A549 (cell line): ENCODE results near the gene CACNA2D4.

ENCODE experiments used
- MYC ChIP-seq: IDR thresholded peaks from 2 replicates; pipeline ENCODE4 v1.6.1; 2012; ENCODE audit warnings: mild to moderate bottlenecking, inconsistent platforms, low read length, improper control_type of control experiment, borderline replicate concordance
- RAD21 ChIP-seq, 2 experiments: fragments of >200 bp in 1 of 2; sonication (Bioruptor Twin) in 1 of 2; formaldehyde crosslinking in 1 of 2; IDR thresholded peaks in 1 of 2; conservative IDR thresholded peaks in 1 of 2; 2 replicates in 1 of 2; 3 replicates in 1 of 2; pipeline ENCODE4 v1.6.1; 2012 to 2018; ENCODE audit warnings: inconsistent platforms in 1 of 2
- RNF2 ChIP-seq: fragments of 200-600 bp; sonication (generic); IDR thresholded peaks from 2 replicates; pipeline ENCODE4 v1.6.1; 2016; ENCODE audit warnings: low read depth, mild to moderate bottlenecking, antibody characterized with exemption, moderate library complexity, borderline replicate concordance
- ZNF302 ChIP-seq: fragments of 250-450 bp; sonication (Bioruptor Pico); IDR thresholded peaks from 2 replicates; pipeline ENCODE4 v1.9.0; 2021; ENCODE audit warnings: inconsistent platforms, mild to moderate bottlenecking, moderate library complexity
- TF ChIP-seq, protein P1 (sequence below): IDR thresholded peaks from 2 replicates; pipeline ENCODE4 v1.6.1; 2012
- TF ChIP-seq, protein P2 (sequence below): fragments of 250-450 bp; sonication (Bioruptor Pico); IDR thresholded peaks from 2 replicates; pipeline ENCODE4 v1.5.0; 2021; ENCODE audit warnings: mild to moderate bottlenecking, moderate library complexity, borderline replicate concordance
- TF ChIP-seq, protein P3 (sequence below): fragments of 450-650 bp; IDR thresholded peaks from 2 replicates; pipeline ENCODE4 v1.6.1; 2014; ENCODE audit warnings: antibody characterized with exemption
- TF ChIP-seq, protein P4 (sequence below): IDR thresholded peaks from 2 replicates; pipeline ENCODE4 v1.6.1; 2012

DNA sequence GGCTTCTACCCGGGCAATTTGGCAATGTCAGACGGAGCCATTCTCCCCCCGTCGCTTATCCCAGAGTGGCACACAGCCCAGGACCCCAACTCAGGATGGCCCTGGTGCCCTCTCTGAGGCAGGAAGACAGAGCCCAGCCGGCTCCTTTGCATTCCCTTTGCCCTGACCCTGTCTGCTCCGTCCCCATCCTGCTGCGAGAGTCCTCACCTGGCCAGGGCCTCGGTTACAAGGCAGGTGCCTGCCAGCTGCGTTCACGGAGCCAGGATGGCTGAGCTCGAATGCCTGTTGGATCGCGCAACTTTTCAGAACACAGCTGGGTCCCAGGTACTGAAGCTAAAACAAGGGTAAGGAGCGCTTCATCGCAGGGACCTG is 79.5 kb downstream of the CACNA2D4 start:
- TF ChIP-seq, protein P1, sequence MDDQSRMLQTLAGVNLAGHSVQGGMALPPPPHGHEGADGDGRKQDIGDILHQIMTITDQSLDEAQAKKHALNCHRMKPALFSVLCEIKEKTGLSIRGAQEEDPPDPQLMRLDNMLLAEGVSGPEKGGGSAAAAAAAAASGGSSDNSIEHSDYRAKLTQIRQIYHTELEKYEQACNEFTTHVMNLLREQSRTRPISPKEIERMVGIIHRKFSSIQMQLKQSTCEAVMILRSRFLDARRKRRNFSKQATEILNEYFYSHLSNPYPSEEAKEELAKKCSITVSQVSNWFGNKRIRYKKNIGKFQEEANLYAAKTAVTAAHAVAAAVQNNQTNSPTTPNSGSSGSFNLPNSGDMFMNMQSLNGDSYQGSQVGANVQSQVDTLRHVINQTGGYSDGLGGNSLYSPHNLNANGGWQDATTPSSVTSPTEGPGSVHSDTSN = no peak
- TF ChIP-seq, protein P2, sequence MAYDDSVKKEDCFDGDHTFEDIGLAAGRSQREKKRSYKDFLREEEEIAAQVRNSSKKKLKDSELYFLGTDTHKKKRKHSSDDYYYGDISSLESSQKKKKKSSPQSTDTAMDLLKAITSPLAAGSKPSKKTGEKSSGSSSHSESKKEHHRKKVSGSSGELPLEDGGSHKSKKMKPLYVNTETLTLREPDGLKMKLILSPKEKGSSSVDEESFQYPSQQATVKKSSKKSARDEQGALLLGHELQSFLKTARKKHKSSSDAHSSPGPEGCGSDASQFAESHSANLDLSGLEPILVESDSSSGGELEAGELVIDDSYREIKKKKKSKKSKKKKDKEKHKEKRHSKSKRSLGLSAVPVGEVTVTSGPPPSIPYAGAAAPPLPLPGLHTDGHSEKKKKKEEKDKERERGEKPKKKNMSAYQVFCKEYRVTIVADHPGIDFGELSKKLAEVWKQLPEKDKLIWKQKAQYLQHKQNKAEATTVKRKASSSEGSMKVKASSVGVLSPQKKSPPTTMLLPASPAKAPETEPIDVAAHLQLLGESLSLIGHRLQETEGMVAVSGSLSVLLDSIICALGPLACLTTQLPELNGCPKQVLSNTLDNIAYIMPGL = no peak
- no peak for TF ChIP-seq RNF2
- no peak for TF ChIP-seq RAD21 (conservative IDR thresholded peaks at IDR 0.05 in 1 of 2, IDR thresholded peaks at IDR 0.05 in 1 of 2)
- no peak for TF ChIP-seq MYC
- TF ChIP-seq, protein P3, sequence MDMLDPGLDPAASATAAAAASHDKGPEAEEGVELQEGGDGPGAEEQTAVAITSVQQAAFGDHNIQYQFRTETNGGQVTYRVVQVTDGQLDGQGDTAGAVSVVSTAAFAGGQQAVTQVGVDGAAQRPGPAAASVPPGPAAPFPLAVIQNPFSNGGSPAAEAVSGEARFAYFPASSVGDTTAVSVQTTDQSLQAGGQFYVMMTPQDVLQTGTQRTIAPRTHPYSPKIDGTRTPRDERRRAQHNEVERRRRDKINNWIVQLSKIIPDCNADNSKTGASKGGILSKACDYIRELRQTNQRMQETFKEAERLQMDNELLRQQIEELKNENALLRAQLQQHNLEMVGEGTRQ = no peak
- no peak for TF ChIP-seq ZNF302 (CRISPR knock-in tag)
- TF ChIP-seq, protein P4, sequence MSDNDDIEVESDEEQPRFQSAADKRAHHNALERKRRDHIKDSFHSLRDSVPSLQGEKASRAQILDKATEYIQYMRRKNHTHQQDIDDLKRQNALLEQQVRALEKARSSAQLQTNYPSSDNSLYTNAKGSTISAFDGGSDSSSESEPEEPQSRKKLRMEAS = no peak
